Neuron (in vitro differentiated cells): ENCODE data around the gene SLC6A8.
"Not testable (repeated sequence)": the region's sequence is repeated elsewhere in the genome, so short reads cannot be mapped to it uniquely, and the experiment has no call there.

Experiments
- H2AFZ ChIP-seq: one replicate; pipeline ENCODE4 v1.6.1; 2013; ENCODE audit warnings: low read depth, mild to moderate bottlenecking, inconsistent platforms, low read length, moderate library complexity
- H3K27me3 ChIP-seq: one replicate; pipeline ENCODE4 v1.6.1; 2013; ENCODE audit warnings: low read length; ENCODE audit not compliant: insufficient read depth
- H3K36me3 ChIP-seq: one replicate; pipeline ENCODE4 v1.6.1; 2013; ENCODE audit warnings: low read length; ENCODE audit not compliant: insufficient read depth
- H3K4me1 ChIP-seq: one replicate; pipeline ENCODE4 v1.6.1; 2013; ENCODE audit warnings: low read length; ENCODE audit not compliant: insufficient read depth
- H3K4me3 ChIP-seq: 2 replicates; pipeline ENCODE4 v1.5.1; 2013; ENCODE audit warnings: mild to moderate bottlenecking, low read length, moderate library complexity
- H3K9me3 ChIP-seq: one replicate; pipeline ENCODE4 v1.6.1; 2013; ENCODE audit warnings: low read length

Gene SLC6A8

DNA sequence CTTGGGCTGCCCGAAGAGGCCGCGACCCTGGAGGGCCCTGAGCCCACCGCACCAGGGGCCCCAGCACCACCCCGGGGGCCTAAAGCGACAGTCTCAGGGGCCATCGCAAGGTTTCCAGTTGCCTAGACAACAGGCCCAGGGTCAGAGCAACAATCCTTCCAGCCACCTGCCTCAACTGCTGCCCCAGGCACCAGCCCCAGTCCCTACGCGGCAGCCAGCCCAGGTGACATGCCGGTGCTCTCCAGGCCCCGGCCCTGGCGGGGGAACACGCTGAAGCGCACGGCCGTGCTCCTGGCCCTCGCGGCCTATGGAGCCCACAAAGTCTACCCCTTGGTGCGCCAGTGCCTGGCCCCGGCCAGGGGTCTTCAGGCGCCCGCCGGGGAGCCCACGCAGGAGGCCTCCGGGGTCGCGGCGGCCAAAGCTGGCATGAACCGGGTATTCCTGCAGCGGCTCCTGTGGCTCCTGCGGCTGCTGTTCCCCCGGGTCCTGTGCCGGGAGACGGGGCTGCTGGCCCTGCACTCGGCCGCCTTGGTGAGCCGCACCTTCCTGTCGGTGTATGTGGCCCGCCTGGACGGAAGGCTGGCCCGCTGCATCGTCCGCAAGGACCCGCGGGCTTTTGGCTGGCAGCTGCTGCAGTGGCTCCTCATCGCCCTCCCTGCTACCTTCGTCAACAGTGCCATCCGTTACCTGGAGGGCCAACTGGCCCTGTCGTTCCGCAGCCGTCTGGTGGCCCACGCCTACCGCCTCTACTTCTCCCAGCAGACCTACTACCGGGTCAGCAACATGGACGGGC lies 37.5 kb downstream of the SLC6A8 start:
- Histone ChIP-seq H3K27me3 (no peaks in the 10 kb centered on the region), H2AFZ (no peak overlapping the region), H3K36me3 (peaks cover 4% of the 10 kb centered on the region), H3K4me3 (peak overlapping the region; percentile 41), H3K9me3 (no peaks in the 10 kb centered on the region), H3K4me1 (peaks cover 35% of the 10 kb centered on the region)

DNA sequence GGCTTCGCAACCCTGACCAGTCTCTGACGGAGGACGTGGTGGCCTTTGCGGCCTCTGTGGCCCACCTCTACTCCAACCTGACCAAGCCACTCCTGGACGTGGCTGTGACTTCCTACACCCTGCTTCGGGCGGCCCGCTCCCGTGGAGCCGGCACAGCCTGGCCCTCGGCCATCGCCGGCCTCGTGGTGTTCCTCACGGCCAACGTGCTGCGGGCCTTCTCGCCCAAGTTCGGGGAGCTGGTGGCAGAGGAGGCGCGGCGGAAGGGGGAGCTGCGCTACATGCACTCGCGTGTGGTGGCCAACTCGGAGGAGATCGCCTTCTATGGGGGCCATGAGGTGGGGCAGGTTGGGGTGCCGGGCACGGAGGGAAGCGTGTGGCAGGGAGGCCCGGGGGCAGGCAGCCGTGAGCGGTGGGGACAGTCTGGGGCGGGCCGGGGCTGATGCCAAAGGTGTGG lies 38.1 kb downstream of the SLC6A8 start:
- Histone ChIP-seq H3K4me3 (no peak overlapping the region), H3K4me1 (peaks cover 35% of the 10 kb centered on the region), H2AFZ (no peak overlapping the region), H3K27me3 (no peaks in the 10 kb centered on the region), H3K9me3 (peaks cover 2% of the 10 kb centered on the region), H3K36me3 (no peaks in the 10 kb centered on the region)

DNA sequence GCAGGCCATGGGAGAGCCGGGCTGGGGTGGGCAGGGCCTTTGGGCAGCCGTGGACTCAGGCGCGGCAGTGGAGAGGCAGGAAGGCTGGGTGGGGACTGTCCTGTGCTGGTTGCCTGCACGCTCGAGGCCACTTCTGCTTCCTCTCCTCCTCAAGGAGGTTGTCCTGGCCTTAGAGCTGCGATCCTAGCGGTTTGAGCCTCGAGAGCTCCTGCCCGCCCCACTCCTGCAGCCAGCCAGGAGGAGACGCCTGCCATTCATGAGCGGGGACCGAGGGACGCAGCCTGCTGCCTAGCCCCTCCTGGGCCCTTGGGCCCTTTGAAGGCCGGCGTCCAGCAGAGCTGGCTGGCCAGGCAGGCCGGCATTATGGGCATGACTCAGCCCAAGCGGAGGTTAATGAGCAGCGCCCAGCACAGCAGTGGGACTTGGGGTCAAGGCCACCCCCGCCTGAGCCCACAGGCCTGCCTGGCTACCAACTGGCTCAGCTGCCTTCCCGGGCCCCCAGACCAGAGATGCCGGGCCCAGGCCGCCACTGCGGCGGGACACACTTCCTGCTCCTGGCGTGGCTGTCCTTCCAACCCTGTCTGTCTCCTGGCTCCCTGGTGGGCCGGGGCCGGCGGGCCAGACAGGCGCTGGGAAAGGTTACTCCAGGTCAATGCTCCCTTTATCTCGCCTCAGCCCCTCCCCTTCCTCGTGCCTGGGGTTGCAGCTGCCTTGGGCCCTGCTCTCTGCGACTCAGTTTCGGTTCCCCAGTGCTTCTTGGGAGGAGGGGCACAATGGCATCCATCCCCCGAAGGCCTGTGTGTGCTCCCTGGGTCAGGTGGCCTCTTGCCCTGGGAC lies 38.8 kb downstream of the SLC6A8 start:
- peaks cover 35% of the 10 kb centered on the region for H3K4me1 ChIP-seq
- H3K9me3 ChIP-seq, result peaks cover 2% of the 10 kb centered on the region
- H3K27me3 ChIP-seq, result no peaks in the 10 kb centered on the region
- no peak overlapping the region for H2AFZ ChIP-seq
- no peaks in the 10 kb centered on the region for H3K36me3 ChIP-seq
- peak overlapping the region; percentile 17 for H3K4me3 ChIP-seq

DNA sequence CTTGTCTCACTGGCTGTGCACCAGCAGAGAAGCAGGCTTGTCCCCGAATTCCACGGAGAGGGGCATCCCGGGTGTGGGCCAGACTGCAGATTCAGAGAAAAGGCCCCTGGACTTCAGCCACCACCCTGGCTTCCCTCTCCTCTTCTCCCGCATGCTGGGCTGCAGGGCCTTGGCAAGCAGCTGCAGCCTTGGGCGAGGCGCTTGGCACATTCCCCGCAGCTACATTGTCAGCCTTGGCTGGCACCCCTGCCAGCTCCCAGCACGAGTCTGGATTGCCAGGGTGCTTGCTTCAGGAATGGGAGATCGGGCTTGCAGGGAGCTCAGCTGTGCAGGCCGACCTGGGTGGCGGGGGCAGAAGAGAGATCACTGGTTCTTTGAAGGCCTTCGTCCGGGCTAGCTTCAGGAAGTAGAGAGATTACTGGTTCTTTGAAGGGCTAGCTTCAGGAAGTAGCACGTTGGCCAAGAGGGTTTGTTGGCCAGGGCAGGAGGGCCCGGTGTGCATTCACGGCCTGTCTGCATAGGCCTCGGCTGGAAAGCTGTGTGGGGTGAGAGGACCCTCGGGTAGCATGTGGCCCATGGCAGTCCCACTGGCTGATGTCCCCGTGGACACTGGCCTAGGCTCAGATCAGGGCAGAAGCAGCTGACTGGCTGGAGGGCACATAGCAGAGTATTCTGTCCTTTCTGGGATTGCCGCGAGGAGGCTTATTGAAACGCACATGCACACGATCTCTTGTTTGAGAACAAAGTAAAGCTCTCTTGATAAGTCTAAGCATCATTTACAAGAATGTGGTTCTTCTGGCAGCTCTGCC lies 39.6 kb downstream of the SLC6A8 start:
- Histone ChIP-seq H3K4me3 (peak overlapping the region; percentile 17), H3K4me1 (peaks cover 35% of the 10 kb centered on the region), H3K27me3 (no peaks in the 10 kb centered on the region), H3K9me3 (peaks cover 3% of the 10 kb centered on the region), H3K36me3 (no peaks in the 10 kb centered on the region), H2AFZ (no peak overlapping the region)

DNA sequence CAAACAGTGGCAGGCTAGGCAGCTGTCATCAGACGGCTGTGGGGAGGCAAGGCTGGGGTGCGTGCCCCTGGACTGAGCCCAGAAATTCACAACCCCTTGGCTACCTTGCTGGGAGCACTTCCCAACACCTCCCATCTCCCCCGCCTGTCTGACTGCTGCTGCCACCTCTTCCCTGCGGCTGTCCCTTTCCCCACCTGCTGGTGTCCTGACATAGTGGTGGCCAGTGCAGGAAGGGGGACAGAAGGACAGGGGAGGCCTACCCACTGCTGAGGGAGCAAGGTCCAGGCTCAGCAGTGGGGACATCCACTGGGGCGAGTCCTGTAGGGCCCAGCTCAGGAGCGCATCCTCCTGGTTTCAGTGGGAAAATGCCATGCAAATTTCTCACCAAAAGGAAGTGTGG lies 40.4 kb downstream of the SLC6A8 start:
- Histone ChIP-seq H3K4me3 (no peak overlapping the region), H3K4me1 (peaks cover 30% of the 10 kb centered on the region), H3K36me3 (no peaks in the 10 kb centered on the region), H3K9me3 (peaks cover 6% of the 10 kb centered on the region), H2AFZ (no peak overlapping the region), H3K27me3 (no peaks in the 10 kb centered on the region)

DNA sequence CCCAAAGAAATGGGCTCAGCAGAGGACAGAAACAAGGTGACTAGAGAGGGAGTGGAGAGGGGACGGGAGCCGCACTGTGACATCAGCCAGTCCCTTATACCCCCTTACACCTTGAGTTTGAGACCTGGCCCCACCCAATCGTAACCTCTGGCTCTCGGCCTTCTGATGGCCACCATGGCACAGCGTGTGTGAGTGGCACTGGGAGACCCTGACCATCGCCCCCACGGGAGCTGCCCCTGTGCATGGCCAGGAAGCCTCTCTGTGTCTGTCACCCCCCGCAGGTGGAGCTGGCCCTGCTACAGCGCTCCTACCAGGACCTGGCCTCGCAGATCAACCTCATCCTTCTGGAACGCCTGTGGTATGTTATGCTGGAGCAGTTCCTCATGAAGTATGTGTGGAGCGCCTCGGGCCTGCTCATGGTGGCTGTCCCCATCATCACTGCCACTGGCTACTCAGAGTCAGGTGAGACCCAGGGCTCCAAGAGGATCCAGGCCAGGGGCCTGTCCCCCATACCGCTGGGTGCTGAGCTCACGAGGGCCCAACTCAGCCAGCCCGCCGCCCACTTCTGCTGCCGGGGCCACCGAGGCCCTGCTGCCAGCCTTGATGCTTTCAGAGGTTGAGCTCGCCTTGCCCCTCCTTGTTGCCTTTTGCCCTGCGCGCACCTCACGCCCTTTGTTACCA lies 41.4 kb downstream of the SLC6A8 start:
- no peaks in the 10 kb centered on the region for H3K27me3 ChIP-seq
- no peak overlapping the region for H2AFZ ChIP-seq
- peaks cover 6% of the 10 kb centered on the region for H3K9me3 ChIP-seq
- H3K4me1 ChIP-seq, result peaks cover 30% of the 10 kb centered on the region
- H3K36me3 ChIP-seq, result no peaks in the 10 kb centered on the region
- H3K4me3 ChIP-seq, result no peak overlapping the region

DNA sequence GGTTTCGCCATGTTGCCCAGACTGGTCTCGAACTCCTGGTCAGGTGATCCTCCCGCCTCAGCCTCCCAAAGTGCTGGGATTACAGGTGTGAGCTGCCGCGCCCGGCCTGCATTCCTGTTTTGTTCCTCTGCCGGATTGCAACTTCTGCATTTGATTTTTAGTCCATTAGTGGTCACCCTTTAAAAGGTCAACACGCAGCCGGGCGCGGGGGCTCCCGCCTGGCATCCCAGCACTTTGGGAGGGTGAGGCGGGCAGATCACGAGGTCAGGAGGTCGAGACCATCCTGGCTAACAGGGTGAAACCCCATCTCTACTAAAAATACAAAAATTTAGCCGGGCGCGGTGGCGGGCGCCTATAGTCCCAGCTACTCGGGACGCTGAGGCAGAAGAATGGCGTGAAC lies 42.4 kb downstream of the SLC6A8 start:
- H3K36me3 ChIP-seq, result not testable (repeated sequence)

DNA sequence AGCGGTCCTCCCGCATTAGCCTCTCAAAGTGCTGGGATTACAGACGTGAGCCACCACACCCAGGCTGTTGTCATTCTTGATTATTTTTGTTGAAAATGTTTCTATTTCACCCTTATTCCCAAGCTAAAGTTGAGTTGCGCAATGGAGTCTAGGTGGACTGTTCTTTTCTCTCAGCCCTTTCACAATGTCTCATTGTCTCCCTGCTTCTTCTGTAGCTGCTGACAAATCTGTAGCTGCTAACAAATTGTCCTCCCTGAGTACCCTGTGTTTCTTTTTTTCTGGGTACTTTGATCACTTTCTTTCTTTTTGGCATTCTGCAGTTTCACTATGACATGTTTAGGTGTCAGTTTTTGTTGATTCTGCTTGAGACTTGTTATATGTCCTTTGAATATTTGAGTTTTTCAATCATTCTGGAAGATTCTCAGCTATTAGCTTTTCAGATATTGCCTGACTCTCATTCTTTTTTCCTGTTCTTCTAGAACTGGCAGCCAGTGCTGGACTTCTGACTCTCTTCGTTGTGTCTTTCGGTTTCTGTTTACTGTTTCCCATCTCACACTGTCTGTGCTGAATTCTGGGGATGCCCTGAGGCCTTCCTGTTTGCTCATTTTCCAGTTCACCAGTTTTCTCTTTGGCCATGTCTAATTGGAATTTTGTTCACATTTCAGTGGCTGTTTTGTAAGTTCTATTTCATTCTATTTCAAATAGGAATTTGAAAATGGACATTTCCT lies 43.6 kb downstream of the SLC6A8 start:
- H3K9me3 ChIP-seq, result peaks cover 6% of the 10 kb centered on the region
- H3K36me3 ChIP-seq, result no peaks in the 10 kb centered on the region
- peaks cover 17% of the 10 kb centered on the region for H3K4me1 ChIP-seq
- no peak overlapping the region for H3K4me3 ChIP-seq
- no peaks in the 10 kb centered on the region for H3K27me3 ChIP-seq
- no peak overlapping the region for H2AFZ ChIP-seq

More for the DNA sequence above, 42.4 kb downstream of the SLC6A8 start:
- not testable (repeated sequence) for H3K4me3 ChIP-seq, H3K9me3 ChIP-seq, H3K27me3 ChIP-seq, H2AFZ ChIP-seq
- peaks cover 25% of the 10 kb centered on the region for H3K4me1 ChIP-seq

DNA sequence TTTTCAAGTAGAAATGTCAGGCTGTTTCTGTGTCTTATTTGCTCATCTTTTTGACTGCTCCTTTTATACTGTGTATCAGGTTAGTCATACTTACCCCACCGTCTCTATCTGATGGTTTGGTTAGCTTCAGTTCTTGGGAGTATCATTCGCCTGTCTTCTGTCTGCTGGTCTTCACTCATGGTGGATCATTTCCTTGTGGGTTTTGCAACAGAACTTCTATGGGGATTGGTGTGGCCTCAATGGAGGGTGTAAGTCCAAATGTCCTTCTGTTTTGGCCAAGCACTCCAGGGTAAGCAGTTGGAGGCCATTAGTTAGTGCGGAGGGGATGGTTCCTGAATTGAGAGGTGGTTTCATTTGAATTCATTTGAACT lies 44.1 kb downstream of the SLC6A8 start:
- Histone ChIP-seq H3K4me3 (no peak overlapping the region), H3K27me3 (no peaks in the 10 kb centered on the region), H3K4me1 (peaks cover 12% of the 10 kb centered on the region), H2AFZ (no peak overlapping the region), H3K9me3 (peaks cover 6% of the 10 kb centered on the region), H3K36me3 (no peaks in the 10 kb centered on the region)

DNA sequence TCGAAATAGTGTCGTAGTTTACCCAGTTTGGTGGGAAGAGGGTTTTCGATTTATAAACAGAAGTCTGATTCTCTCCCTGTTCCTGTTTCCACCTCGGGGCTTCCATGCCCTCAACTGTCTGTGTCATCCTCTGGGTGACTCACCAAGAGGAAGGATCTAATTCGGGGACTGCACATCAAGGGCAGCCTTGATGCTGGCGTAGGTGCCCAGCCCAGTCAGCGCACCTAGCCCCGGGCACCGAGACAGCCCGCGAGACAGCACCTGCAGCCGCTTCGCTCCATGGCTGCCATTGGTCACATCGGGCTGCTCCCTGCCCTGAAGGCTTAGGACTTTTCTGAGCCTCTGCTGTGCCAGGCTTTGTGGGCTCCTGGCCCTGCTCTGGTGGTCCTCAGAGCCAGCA lies 44.7 kb downstream of the SLC6A8 start:
- H3K4me3 ChIP-seq, result no peak overlapping the region
- no peak overlapping the region for H2AFZ ChIP-seq
- no peaks in the 10 kb centered on the region for H3K27me3 ChIP-seq
- peaks cover 6% of the 10 kb centered on the region for H3K9me3 ChIP-seq
- H3K36me3 ChIP-seq, result no peaks in the 10 kb centered on the region
- H3K4me1 ChIP-seq, result peaks cover 6% of the 10 kb centered on the region

DNA sequence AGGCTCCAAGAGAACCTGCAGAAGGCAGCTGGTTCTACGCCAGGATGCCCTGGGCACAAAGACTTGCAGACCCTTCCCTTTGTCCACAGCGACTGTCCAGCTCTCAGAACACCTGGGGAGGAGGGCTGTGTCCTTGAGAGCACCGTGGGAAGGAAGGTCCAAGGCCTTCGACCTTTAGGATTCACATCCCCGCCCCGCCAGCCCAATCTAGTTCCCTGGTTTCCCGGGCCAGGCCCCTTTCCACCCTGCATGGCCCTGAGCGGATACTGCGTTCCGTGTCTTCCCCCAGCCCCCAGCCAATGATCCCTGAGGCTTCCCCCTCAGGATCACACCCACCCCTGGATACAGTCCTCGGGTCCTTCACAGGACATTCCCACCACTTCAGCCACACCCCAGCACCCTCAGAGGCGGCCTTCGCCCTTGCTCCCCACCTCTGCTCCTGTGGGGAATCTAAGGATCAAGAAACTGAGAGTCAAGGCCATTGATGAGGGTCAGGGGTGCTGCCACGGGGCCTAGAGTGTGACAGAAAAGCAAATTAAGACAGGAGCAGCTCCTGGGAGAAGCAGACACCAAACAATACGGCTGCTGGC lies 46.0 kb downstream of the SLC6A8 start:
- Histone ChIP-seq H3K4me3 (no peak overlapping the region), H3K36me3 (no peaks in the 10 kb centered on the region), H3K27me3 (no peaks in the 10 kb centered on the region), H3K9me3 (peaks cover 6% of the 10 kb centered on the region), H3K4me1 (no peaks in the 10 kb centered on the region), H2AFZ (no peak overlapping the region)

DNA sequence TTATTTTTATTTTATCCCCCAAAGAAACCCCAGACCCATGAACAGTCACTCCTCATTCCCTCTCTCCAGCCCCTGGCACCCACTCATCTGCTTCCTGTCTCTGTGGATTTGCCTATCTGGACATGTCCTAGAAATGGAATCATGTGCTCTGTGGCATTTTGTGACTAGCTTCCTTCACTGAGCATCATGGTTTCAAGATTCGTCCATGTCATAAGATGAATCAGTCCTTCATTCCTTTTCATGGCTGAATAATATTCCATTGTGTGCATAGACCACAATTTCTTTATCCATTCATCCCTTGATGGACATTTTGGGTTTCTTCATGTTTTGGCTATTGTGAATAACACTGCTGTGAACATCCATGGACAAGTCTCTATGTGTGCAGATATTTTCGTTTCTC lies 47.1 kb downstream of the SLC6A8 start:
- no peaks in the 10 kb centered on the region for H3K27me3 ChIP-seq
- no peaks in the 10 kb centered on the region for H3K36me3 ChIP-seq
- no peak overlapping the region for H2AFZ ChIP-seq
- peaks cover 6% of the 10 kb centered on the region for H3K9me3 ChIP-seq
- no peak overlapping the region for H3K4me3 ChIP-seq
- H3K4me1 ChIP-seq, result no peaks in the 10 kb centered on the region
